ENCODE results near the gene ANKFN1.

Gene ANKFN1

GRCh38 chr17:56425483-56425882 lies 272.2 kb downstream of the ANKFN1 start:
- TF ChIP-seq CTCF (IDR thresholded peaks at IDR 0.05; ENCODE audit: control insufficient read depth, insufficient read depth, low read depth, low read length, missing control alignments) = no peak
- H3K4me3 ChIP-seq (ENCODE audit: control insufficient read depth, low read depth, low read length) = no peak overlapping the region
- DNase-seq (ENCODE audit: low read depth) = no peak

- no peak for TF ChIP-seq CTCF (IDR thresholded peaks at IDR 0.05; ENCODE audit: control insufficient read depth, insufficient read depth, low read depth, low read length, missing control alignments)
These were observed 273.6 kb downstream of the ANKFN1 start for GRCh38 chr17:56426901-56427300.

GRCh38 chr17:56431736-56432135 lies 278.5 kb downstream of the ANKFN1 start:
- no peak for TF ChIP-seq CTCF (IDR thresholded peaks at IDR 0.05; ENCODE audit: control insufficient read depth, insufficient read depth, low read depth, low read length, missing control alignments)
- no peak overlapping the region for H3K4me3 ChIP-seq (ENCODE audit: control insufficient read depth, low read depth, low read length)
- no peak for DNase-seq (ENCODE audit: low read depth)

More at GRCh38 chr17:56426901-56427300, 273.6 kb downstream of the ANKFN1 start:
- H3K4me3 ChIP-seq (ENCODE audit: control insufficient read depth, low read depth, low read length) = no peak overlapping the region
- DNase-seq (ENCODE audit: low read depth) = no peak

- no peak for TF ChIP-seq CTCF (IDR thresholded peaks at IDR 0.05; ENCODE audit: control insufficient read depth, insufficient read depth, low read depth, low read length, missing control alignments)
- no peak for DNase-seq (ENCODE audit: low read depth)
These were observed 279.2 kb downstream of the ANKFN1 start for GRCh38 chr17:56432443-56432842.

GRCh38 chr17:56434610-56435009 lies 281.3 kb downstream of the ANKFN1 start:
- peak; percentile 10 for DNase-seq (ENCODE audit: low read depth)
- no peak for TF ChIP-seq CTCF (IDR thresholded peaks at IDR 0.05; ENCODE audit: control insufficient read depth, insufficient read depth, low read depth, low read length, missing control alignments)
- no peak overlapping the region for H3K4me3 ChIP-seq (ENCODE audit: control insufficient read depth, low read depth, low read length)

More at GRCh38 chr17:56432443-56432842, 279.2 kb downstream of the ANKFN1 start:
- no peak overlapping the region for H3K4me3 ChIP-seq (ENCODE audit: control insufficient read depth, low read depth, low read length)

- no peak for TF ChIP-seq CTCF (IDR thresholded peaks at IDR 0.05; ENCODE audit: control insufficient read depth, insufficient read depth, low read depth, low read length, missing control alignments)
- no peak for DNase-seq (ENCODE audit: low read depth)
- H3K4me3 ChIP-seq (ENCODE audit: control insufficient read depth, low read depth, low read length) = no peak overlapping the region
These were observed 282.9 kb downstream of the ANKFN1 start for GRCh38 chr17:56436142-56436541.

- no peak overlapping the region for H3K4me3 ChIP-seq (ENCODE audit: control insufficient read depth, low read depth, low read length)
- DNase-seq (ENCODE audit: low read depth) = no peak
- TF ChIP-seq CTCF (IDR thresholded peaks at IDR 0.05; ENCODE audit: control insufficient read depth, insufficient read depth, low read depth, low read length, missing control alignments) = no peak
These were observed 287.1 kb downstream of the ANKFN1 start for GRCh38 chr17:56440419-56440818.
